Progenitor cell of endocrine pancreas (in vitro differentiated cells): Measurements from ENCODE around the gene IGSF5. TPM values are rescaled to one million over a fixed set of nuclear protein-coding genes. Genes with fewer than 3 reads are reported as not detected.

Experiments used
- DNase-seq: peaks from one replicate; pipeline ENCODE4 v3.0.0; 2021; ENCODE audit warnings: low spot score; ENCODE audit not compliant: unreplicated experiment
- H3K27ac Mint-ChIP-seq: 2 replicates; pipeline ENCODE4 v1.8.0; 2021; ENCODE audit warnings: mild to moderate bottlenecking, moderate library complexity, mixed read lengths
- H3K27me3 Mint-ChIP-seq: 2 replicates; pipeline ENCODE4 v1.8.0; 2021; ENCODE audit warnings: mixed read lengths
- H3K36me3 Mint-ChIP-seq: 2 replicates; pipeline ENCODE4 v1.8.0; 2022; ENCODE audit warnings: mixed read lengths; ENCODE audit not compliant: insufficient read depth
- H3K4me1 Mint-ChIP-seq: 2 replicates; pipeline ENCODE4 v1.8.0; 2021; ENCODE audit warnings: low read depth, mixed read lengths
- H3K4me3 Mint-ChIP-seq: 2 replicates; pipeline ENCODE4 v1.8.0; 2021; ENCODE audit warnings: low read depth, mild to moderate bottlenecking, moderate library complexity, mixed read lengths
- H3K9me3 Mint-ChIP-seq: 2 replicates; pipeline ENCODE4 v1.8.0; 2021; ENCODE audit warnings: low read depth, mixed read lengths
- CTCF ChIP-seq: fragments of 200-600 bp; sonication (generic); IDR thresholded peaks from one replicate; pipeline ENCODE4 v1.5.0; 2021; ENCODE audit warnings: antibody characterized with exemption, mild to moderate bottlenecking; ENCODE audit not compliant: unreplicated experiment
- total RNA-seq: library from RNA; stranded (reverse); gene quantifications from 2 replicates; pipeline ENCODE4 v1.2.1, GENCODE V29; 2021

The IGSF5 gene
- total RNA-seq, 1 donor from 2014 or later, result 0.22 TPM

- no peak overlapping the region for H3K4me3 Mint-ChIP-seq
- TF ChIP-seq CTCF, result no peak
- H3K27ac Mint-ChIP-seq, result no peak overlapping the region
- no peaks in the 10 kb centered on the region for H3K36me3 Mint-ChIP-seq
- H3K4me1 Mint-ChIP-seq, result peaks cover 20% of the 10 kb centered on the region
- H3K9me3 Mint-ChIP-seq, result no peaks in the 10 kb centered on the region
- no peak for DNase-seq
- no peaks in the 10 kb centered on the region for H3K27me3 Mint-ChIP-seq
Measured at GRCh38 chr21:39847877-39848276, 102.9 kb downstream of the IGSF5 start.

- H3K9me3 Mint-ChIP-seq, result peaks cover 3% of the 10 kb centered on the region
- no peak for DNase-seq
- TF ChIP-seq CTCF, result no peak
- peaks cover 20% of the 10 kb centered on the region for H3K4me1 Mint-ChIP-seq
- H3K36me3 Mint-ChIP-seq, result no peaks in the 10 kb centered on the region
- no peaks in the 10 kb centered on the region for H3K27me3 Mint-ChIP-seq
- no peak overlapping the region for H3K27ac Mint-ChIP-seq
- no peak overlapping the region for H3K4me3 Mint-ChIP-seq
Measured at GRCh38 chr21:39849014-39849655, 104.2 kb downstream of the IGSF5 start.

GRCh38 chr21:39850333-39850732 is 105.3 kb downstream of the IGSF5 start:
- H3K9me3 Mint-ChIP-seq, result peaks cover 4% of the 10 kb centered on the region
- H3K27me3 Mint-ChIP-seq, result no peaks in the 10 kb centered on the region
- H3K4me3 Mint-ChIP-seq, result no peak overlapping the region
- no peak for TF ChIP-seq CTCF
- H3K27ac Mint-ChIP-seq, result no peak overlapping the region
- no peak for DNase-seq
- peaks cover 20% of the 10 kb centered on the region for H3K4me1 Mint-ChIP-seq
- H3K36me3 Mint-ChIP-seq, result no peaks in the 10 kb centered on the region

- H3K27me3 Mint-ChIP-seq, result no peaks in the 10 kb centered on the region
- no peaks in the 10 kb centered on the region for H3K36me3 Mint-ChIP-seq
- no peak overlapping the region for H3K4me3 Mint-ChIP-seq
- H3K9me3 Mint-ChIP-seq, result peaks cover 4% of the 10 kb centered on the region
- DNase-seq, result no peak
- no peak overlapping the region for H3K27ac Mint-ChIP-seq
- TF ChIP-seq CTCF, result no peak
- peaks cover 20% of the 10 kb centered on the region for H3K4me1 Mint-ChIP-seq
Measured at GRCh38 chr21:39851002-39851618, 106.1 kb downstream of the IGSF5 start.

Other genes with a start within 250 kb of the IGSF5 start
- gene B3GALT5, start 132.2 kb upstream of the IGSF5 start, total RNA-seq, result 0.86 and 1.6 TPM in 2 replicates
- 2.0 and 2.4 TPM in 2 replicates for gene PCP4, start 122.3 kb downstream of the IGSF5 start, total RNA-seq